ENCODE measurements around the gene HSPA1L. TPM values are rescaled to one million over a fixed set of nuclear protein-coding genes. Genes with fewer than 3 reads are reported as not detected.
A peak's percentile ranks its signal among the peaks of the same experiment; 100 is the strongest.

HSPA1L gene
- total and polyA plus RNA-seq, 2 donors (not counting 1 experiment from before 2014, with no cell fraction given): 0.81 to 2.0 TPM

DNA sequence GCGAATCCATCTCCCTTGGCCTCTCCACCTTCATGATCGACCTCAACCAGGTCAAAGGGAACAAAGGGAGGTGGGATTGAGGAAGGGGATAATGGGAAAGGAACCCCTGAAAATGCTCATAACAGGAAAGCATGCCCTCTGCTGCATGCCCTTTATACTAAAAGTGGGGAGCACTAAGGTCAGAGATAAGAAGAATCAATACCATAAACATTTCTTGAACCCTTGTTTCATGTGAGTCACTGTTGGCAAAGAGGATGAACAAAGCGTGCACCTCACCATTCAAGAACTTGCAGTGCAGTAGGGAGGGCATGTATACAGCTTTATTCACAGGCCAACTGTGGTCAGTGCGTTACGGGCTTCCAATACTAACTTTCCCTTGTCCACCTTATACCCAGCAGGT lies 54.3 kb downstream of the HSPA1L start:
- Histone ChIP-seq H4K20me1 (ENCODE audit: control insufficient read depth, insufficient read depth, low read length, poor library complexity, severe bottlenecking) (no peaks in the 10 kb centered on the region), H3K4me1 (ENCODE audit: control insufficient read depth in 2 of 2, insufficient read depth in 2 of 2, low read length in 2 of 2) (no peaks in the 10 kb centered on the region), H2AFZ (ENCODE audit: insufficient read depth, low read depth, low read length, poor library complexity, severe bottlenecking) (no peak overlapping the region), H3K27ac (ENCODE audit: low read length in 2 of 2) (no peak overlapping the region), H3K9me3 (ENCODE audit: control extremely low read depth in 1 of 3, control insufficient read depth in 2 of 3, insufficient read depth in 1 of 3, low read length in 2 of 3) (no peaks in the 10 kb centered on the region), H3K4me3 (ENCODE audit: control extremely low read depth in 1 of 5, extremely low read depth in 1 of 5, insufficient read depth in 1 of 5, low read depth in 2 of 5, low read length in 4 of 5) (no peak overlapping the region), H3K79me2 (ENCODE audit: control insufficient read depth, insufficient read depth, low read length) (no peaks in the 10 kb centered on the region), H3K4me2 (replicated peaks; ENCODE audit: low read depth, low read length, poor library complexity, severe bottlenecking) (no peak overlapping the region), H3K9ac (ENCODE audit: low read length) (no peak overlapping the region), H3K36me3 (replicated peaks in 1 of 2; ENCODE audit: control extremely low read depth in 1 of 2, control insufficient read depth in 1 of 2, extremely low read depth in 1 of 2, insufficient read depth in 2 of 2, low read length in 1 of 2) (peaks cover 0 to 14% of the 10 kb centered on the region in 2 experiments), H3K27me3 (replicated peaks in 1 of 4; ENCODE audit: control extremely low read depth in 1 of 4, control insufficient read depth in 3 of 4, insufficient read depth in 4 of 4, low read length in 3 of 4) (no peaks in the 10 kb centered on the region)
- DNase-seq (no peak), ATAC-seq (ENCODE audit: low read depth) (no peak)
- 100% methylated on average over 1 of the region's 5 CpGs for WGBS (ENCODE audit: insufficient coverage)
- ChIA-PET CTCF (no interaction called here), POLR2A (interaction anchor here (0.6 kb wide), 2 partner anchors 11 to 15 kb away, joined by 3 to 5 read pairs; no protein-coding TSS in a partner anchor)
- no peaks in the 10 kb centered on the region for H3K9me3 Mint-ChIP-seq (ENCODE audit: insufficient read depth)
- no peak overlapping the region for H3K27ac Mint-ChIP-seq
- H3K4me3 Mint-ChIP-seq: no peak overlapping the region
- intact Hi-C loops (cut with micrococcal nuclease): no loop called here
- H3K27me3 Mint-ChIP-seq: no peaks in the 10 kb centered on the region
- no peaks in the 10 kb centered on the region for H3K4me1 Mint-ChIP-seq
- TF ChIP-seq, protein P1, sequence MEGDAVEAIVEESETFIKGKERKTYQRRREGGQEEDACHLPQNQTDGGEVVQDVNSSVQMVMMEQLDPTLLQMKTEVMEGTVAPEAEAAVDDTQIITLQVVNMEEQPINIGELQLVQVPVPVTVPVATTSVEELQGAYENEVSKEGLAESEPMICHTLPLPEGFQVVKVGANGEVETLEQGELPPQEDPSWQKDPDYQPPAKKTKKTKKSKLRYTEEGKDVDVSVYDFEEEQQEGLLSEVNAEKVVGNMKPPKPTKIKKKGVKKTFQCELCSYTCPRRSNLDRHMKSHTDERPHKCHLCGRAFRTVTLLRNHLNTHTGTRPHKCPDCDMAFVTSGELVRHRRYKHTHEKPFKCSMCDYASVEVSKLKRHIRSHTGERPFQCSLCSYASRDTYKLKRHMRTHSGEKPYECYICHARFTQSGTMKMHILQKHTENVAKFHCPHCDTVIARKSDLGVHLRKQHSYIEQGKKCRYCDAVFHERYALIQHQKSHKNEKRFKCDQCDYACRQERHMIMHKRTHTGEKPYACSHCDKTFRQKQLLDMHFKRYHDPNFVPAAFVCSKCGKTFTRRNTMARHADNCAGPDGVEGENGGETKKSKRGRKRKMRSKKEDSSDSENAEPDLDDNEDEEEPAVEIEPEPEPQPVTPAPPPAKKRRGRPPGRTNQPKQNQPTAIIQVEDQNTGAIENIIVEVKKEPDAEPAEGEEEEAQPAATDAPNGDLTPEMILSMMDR (IDR thresholded peaks at IDR 0.05): no peak
- TF ChIP-seq EZH2 (IDR thresholded peaks at IDR 0.05; ENCODE audit: borderline replicate concordance, insufficient read depth, low read depth, low read length, poor library complexity, severe bottlenecking): no peak

Small RNA genes lying within 50 kb of the gene (small RNA-seq; reads per million reads assigned to genes)
- gene MSH5-SAPCD1 (ENCODE audit: insufficient read length, low read depth, low replicate concordance): not detected
- gene RF00019 (ENCODE audit: insufficient read length, low read depth, low replicate concordance): not detected
- gene SAPCD1 (ENCODE audit: insufficient read length, low read depth, low replicate concordance): not detected
- gene SNORD48 (ENCODE audit: insufficient read length, low read depth, low replicate concordance): 1,297 reads per million, percentile 98 among the genes with 10 or more reads in this experiment
- not detected for gene SNORD52 (ENCODE audit: insufficient read length, low read depth, low replicate concordance)

Other genes starting within 250 kb of the HSPA1L start
Only the 30 nearest of the 40 such genes appear.
- 345 and 348 TPM in 2 replicates for gene BAG6, start 162.6 kb downstream of the HSPA1L start, total RNA-seq
- 252 and 276 TPM in 2 replicates for gene BAG6, start 162.6 kb downstream of the HSPA1L start, polyA plus RNA-seq
- gene APOM, start 159.4 kb downstream of the HSPA1L start, total RNA-seq: 2.6 and 3.6 TPM in 2 replicates
- gene APOM, start 159.4 kb downstream of the HSPA1L start, polyA plus RNA-seq: 11.6 and 11.9 TPM in 2 replicates
- 34.0 and 35.1 TPM in 2 replicates for gene C6orf47, start 154.5 kb downstream of the HSPA1L start, total RNA-seq
- gene C6orf47, start 154.5 kb downstream of the HSPA1L start, polyA plus RNA-seq: 5.8 and 7.6 TPM in 2 replicates
- gene GPANK1, start 150.3 kb downstream of the HSPA1L start, total RNA-seq: 24.2 and 24.3 TPM in 2 replicates
- gene GPANK1, start 150.3 kb downstream of the HSPA1L start, polyA plus RNA-seq: 18.3 and 22.6 TPM in 2 replicates
- gene CSNK2B, start 149.2 kb downstream of the HSPA1L start, total RNA-seq: 141 and 146 TPM in 2 replicates
- gene CSNK2B, start 149.2 kb downstream of the HSPA1L start, polyA plus RNA-seq: 124 and 142 TPM in 2 replicates
- 42.3 and 44.2 TPM in 2 replicates for gene LY6G5B, start 145.3 kb downstream of the HSPA1L start, total RNA-seq
- gene LY6G5B, start 145.3 kb downstream of the HSPA1L start, polyA plus RNA-seq: 25.2 and 28.4 TPM in 2 replicates
- 0.76 and 2.1 TPM in 2 replicates for gene LY6G5C, start 134.2 kb downstream of the HSPA1L start, total RNA-seq
- 0.40 and 3.4 TPM in 2 replicates for gene LY6G5C, start 134.2 kb downstream of the HSPA1L start, polyA plus RNA-seq
- gene ABHD16A, start 112.0 kb downstream of the HSPA1L start, total RNA-seq: 78.3 and 90.3 TPM in 2 replicates
- gene ABHD16A, start 112.0 kb downstream of the HSPA1L start, polyA plus RNA-seq: 97.5 and 97.6 TPM in 2 replicates
- not detected in 2 replicates for gene LY6G6F, start 108.4 kb downstream of the HSPA1L start, total RNA-seq
- 0.32 TPM in 1 of 2 replicates, not detected in the other for gene LY6G6F, start 108.4 kb downstream of the HSPA1L start, polyA plus RNA-seq
- not detected in 2 replicates for gene LY6G6D, start 99.9 kb downstream of the HSPA1L start, total RNA-seq
- gene LY6G6D, start 99.9 kb downstream of the HSPA1L start, polyA plus RNA-seq: not detected in 2 replicates
- not detected in 2 replicates for gene LY6G6C, start 93.5 kb downstream of the HSPA1L start, total RNA-seq
- 0.13 and 0.30 TPM in 2 replicates for gene LY6G6C, start 93.5 kb downstream of the HSPA1L start, polyA plus RNA-seq
- 0.24 and 0.54 TPM in 2 replicates for gene MPIG6B, start 91.9 kb downstream of the HSPA1L start, total RNA-seq
- 1.6 and 4.8 TPM in 2 replicates for gene MPIG6B, start 91.9 kb downstream of the HSPA1L start, polyA plus RNA-seq
- gene DDAH2, start 86.0 kb downstream of the HSPA1L start, total RNA-seq: 51.1 and 59.2 TPM in 2 replicates
- gene DDAH2, start 86.0 kb downstream of the HSPA1L start, polyA plus RNA-seq: 64.7 and 87.2 TPM in 2 replicates
- gene CLIC1, start 78.8 kb downstream of the HSPA1L start, total RNA-seq: 216 and 221 TPM in 2 replicates
- gene CLIC1, start 78.8 kb downstream of the HSPA1L start, polyA plus RNA-seq: 178 and 290 TPM in 2 replicates
- gene MSH5, start 75.3 kb downstream of the HSPA1L start, total RNA-seq: 49.9 and 50.1 TPM in 2 replicates
- gene MSH5, start 75.3 kb downstream of the HSPA1L start, polyA plus RNA-seq: 51.6 and 64.7 TPM in 2 replicates
- gene SAPCD1, start 52.6 kb downstream of the HSPA1L start, total RNA-seq: 11.1 and 12.9 TPM in 2 replicates
- 12.9 and 21.5 TPM in 2 replicates for gene SAPCD1, start 52.6 kb downstream of the HSPA1L start, polyA plus RNA-seq
- 5.2 and 5.6 TPM in 2 replicates for gene VWA7, start 38.0 kb downstream of the HSPA1L start, total RNA-seq
- 3.2 and 6.0 TPM in 2 replicates for gene VWA7, start 38.0 kb downstream of the HSPA1L start, polyA plus RNA-seq
- gene VARS1, start 19.5 kb downstream of the HSPA1L start, total RNA-seq: 47.4 and 52.3 TPM in 2 replicates
- gene VARS1, start 19.5 kb downstream of the HSPA1L start, polyA plus RNA-seq: 54.8 and 66.8 TPM in 2 replicates
- gene LSM2, start 8.3 kb downstream of the HSPA1L start, total RNA-seq: 45.3 and 52.4 TPM in 2 replicates
- 37.7 and 57.4 TPM in 2 replicates for gene LSM2, start 8.3 kb downstream of the HSPA1L start, polyA plus RNA-seq
- 58.8 and 61.2 TPM in 2 replicates for gene HSPA1A, start 260 bp upstream of the HSPA1L start, total RNA-seq
- 63.3 and 129 TPM in 2 replicates for gene HSPA1A, start 260 bp upstream of the HSPA1L start, polyA plus RNA-seq
- 79.2 and 89.9 TPM in 2 replicates for gene HSPA1B, start 12.5 kb upstream of the HSPA1L start, total RNA-seq
- 86.8 and 145 TPM in 2 replicates for gene HSPA1B, start 12.5 kb upstream of the HSPA1L start, polyA plus RNA-seq
- 25.3 and 26.0 TPM in 2 replicates for gene NEU1, start 47.5 kb upstream of the HSPA1L start, total RNA-seq
- gene NEU1, start 47.5 kb upstream of the HSPA1L start, polyA plus RNA-seq: 35.1 and 47.2 TPM in 2 replicates
- gene SLC44A4, start 63.7 kb upstream of the HSPA1L start, total RNA-seq: not detected in 2 replicates
- not detected in 2 replicates for gene SLC44A4, start 63.7 kb upstream of the HSPA1L start, polyA plus RNA-seq
- 86.1 and 87.4 TPM in 2 replicates for gene EHMT2, start 82.4 kb upstream of the HSPA1L start, total RNA-seq
- 96.4 and 108 TPM in 2 replicates for gene EHMT2, start 82.4 kb upstream of the HSPA1L start, polyA plus RNA-seq
- gene ZBTB12, start 86.8 kb upstream of the HSPA1L start, total RNA-seq: 8.1 and 8.9 TPM in 2 replicates
- 1.2 and 1.4 TPM in 2 replicates for gene ZBTB12, start 86.8 kb upstream of the HSPA1L start, polyA plus RNA-seq
- 1.3 and 3.4 TPM in 2 replicates for gene C2, start 112.4 kb upstream of the HSPA1L start, total RNA-seq
- gene C2, start 112.4 kb upstream of the HSPA1L start, polyA plus RNA-seq: 0.23 and 0.28 TPM in 2 replicates
- not detected in 2 replicates for gene CFB, start 130.8 kb upstream of the HSPA1L start, total RNA-seq
- gene CFB, start 130.8 kb upstream of the HSPA1L start, polyA plus RNA-seq: 0.09 TPM in 1 of 2 replicates, not detected in the other
- gene NELFE, start 143.7 kb upstream of the HSPA1L start, total RNA-seq: 48.6 and 53.7 TPM in 2 replicates
- gene NELFE, start 143.7 kb upstream of the HSPA1L start, polyA plus RNA-seq: 39.0 and 40.0 TPM in 2 replicates
- 119 and 122 TPM in 2 replicates for gene SKIC2, start 143.9 kb upstream of the HSPA1L start, total RNA-seq
- 93.1 and 114 TPM in 2 replicates for gene SKIC2, start 143.9 kb upstream of the HSPA1L start, polyA plus RNA-seq
- 33.9 and 36.1 TPM in 2 replicates for gene DXO, start 156.9 kb upstream of the HSPA1L start, total RNA-seq
- 139 and 150 TPM in 2 replicates for gene DXO, start 156.9 kb upstream of the HSPA1L start, polyA plus RNA-seq